ENCODE results near the gene RHOA.

The RHOA gene

GRCh38 chr3:49411968-49412631, at the start of gene RHOA, which contains the start of gene TCTA:
RHOA (minus strand) TSS chr3:49411976; CDS start chr3:49375589, 36,387 bp downstream.
TCTA (plus strand) TSS chr3:49412423; CDS start chr3:49412427, 4 bp downstream.
- peak; percentile 99 for DNase-seq

- no peak for DNase-seq
Observed at GRCh38 chr3:49460956-49461355, 49.2 kb upstream of the RHOA start.

- DNase-seq: no peak
Observed at GRCh38 chr3:49460188-49460890, 48.6 kb upstream of the RHOA start.

- DNase-seq: no peak
Observed at GRCh38 chr3:49456466-49456865, 44.7 kb upstream of the RHOA start.

- no peak for DNase-seq
Observed at GRCh38 chr3:49454898-49455681, 43.3 kb upstream of the RHOA start.

GRCh38 chr3:49454458-49454857, 42.7 kb upstream of the RHOA start:
- DNase-seq: no peak

GRCh38 chr3:49453621-49454020, 41.8 kb upstream of the RHOA start:
- no peak for DNase-seq

GRCh38 chr3:49445391-49445790, 33.6 kb upstream of the RHOA start:
- no peak for DNase-seq

- DNase-seq: no peak
Observed at GRCh38 chr3:49434731-49435130, 23.0 kb upstream of the RHOA start.

GRCh38 chr3:49428752-49429080, 16.9 kb upstream of the RHOA start:
- peak; percentile 71 for DNase-seq

GRCh38 chr3:49427586-49427985, 15.8 kb upstream of the RHOA start:
- no peak for DNase-seq

GRCh38 chr3:49424816-49425215, 13.0 kb upstream of the RHOA start:
- no peak for DNase-seq

GRCh38 chr3:49422379-49423248, 10.8 kb upstream of the RHOA start, which contains the start of gene AMT:
AMT (minus strand) TSS chr3:49422473; CDS start chr3:49422450, 23 bp downstream.
- no peak for DNase-seq

- no peak for DNase-seq
Observed at GRCh38 chr3:49421890-49422378, 10.2 kb upstream of the RHOA start.

- DNase-seq: no peak
Observed at GRCh38 chr3:49417516-49418120, 5.8 kb upstream of the RHOA start.

GRCh38 chr3:49416867-49417266, 5.1 kb upstream of the RHOA start:
- no peak for DNase-seq

- DNase-seq: no peak
Observed at GRCh38 chr3:49415931-49416601, 4.3 kb upstream of the RHOA start.

GRCh38 chr3:49414753-49415152, 3.0 kb upstream of the RHOA start:
- no peak for DNase-seq

GRCh38 chr3:49413338-49413734, 1.6 kb upstream of the RHOA start:
- DNase-seq: no peak

- no peak for DNase-seq
Observed at GRCh38 chr3:49412632-49413337, 1.0 kb upstream of the RHOA start.

GRCh38 chr3:49411535-49411967, 225 bp downstream of the RHOA start:
- DNase-seq: no peak

Measured in kidney glomerular epithelial cell (primary cell).